ENCODE measurements around the gene C13orf46.

DNA sequence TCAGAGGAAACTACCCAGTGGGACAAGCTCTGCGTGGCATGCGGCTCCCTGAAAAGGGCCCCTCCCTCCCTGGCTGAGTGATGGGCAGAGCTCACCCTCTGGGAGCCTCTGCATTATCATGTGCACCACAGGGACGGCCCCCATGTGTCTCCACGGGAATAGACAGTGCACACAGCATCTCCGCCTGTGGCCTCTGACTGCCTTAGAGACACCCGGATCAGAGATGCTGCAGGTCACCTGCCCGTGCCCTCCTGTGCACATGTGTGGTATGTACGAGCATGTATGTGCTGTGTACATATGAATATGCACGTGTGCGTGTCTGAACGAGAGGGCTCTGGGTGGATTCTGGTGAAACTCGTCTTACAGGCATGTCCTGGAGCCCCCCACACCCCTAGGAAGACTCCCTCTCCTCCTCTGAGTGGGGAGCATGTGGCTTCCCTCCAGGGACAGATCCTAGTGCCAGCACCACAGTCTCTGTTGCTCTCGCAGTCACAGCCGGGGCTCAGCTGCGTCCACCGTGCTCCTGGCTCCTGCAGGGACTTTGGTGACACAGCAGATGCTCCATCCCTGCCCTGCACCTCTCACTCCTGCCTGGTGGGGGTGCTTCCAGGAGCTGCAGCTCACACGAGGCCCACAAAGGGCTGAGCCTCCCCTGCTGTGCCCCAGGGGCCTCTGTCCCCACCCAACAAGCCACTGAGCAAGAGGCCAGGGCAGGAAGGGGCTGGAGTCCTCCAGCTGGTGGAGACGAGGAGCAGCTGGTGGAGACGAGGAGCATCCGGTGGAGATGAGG is 19.6 kb downstream of the C13orf46 start:
- TF ChIP-seq POLR2A (IDR thresholded peaks at IDR 0.05): no peak
- TF ChIP-seq, protein P1, sequence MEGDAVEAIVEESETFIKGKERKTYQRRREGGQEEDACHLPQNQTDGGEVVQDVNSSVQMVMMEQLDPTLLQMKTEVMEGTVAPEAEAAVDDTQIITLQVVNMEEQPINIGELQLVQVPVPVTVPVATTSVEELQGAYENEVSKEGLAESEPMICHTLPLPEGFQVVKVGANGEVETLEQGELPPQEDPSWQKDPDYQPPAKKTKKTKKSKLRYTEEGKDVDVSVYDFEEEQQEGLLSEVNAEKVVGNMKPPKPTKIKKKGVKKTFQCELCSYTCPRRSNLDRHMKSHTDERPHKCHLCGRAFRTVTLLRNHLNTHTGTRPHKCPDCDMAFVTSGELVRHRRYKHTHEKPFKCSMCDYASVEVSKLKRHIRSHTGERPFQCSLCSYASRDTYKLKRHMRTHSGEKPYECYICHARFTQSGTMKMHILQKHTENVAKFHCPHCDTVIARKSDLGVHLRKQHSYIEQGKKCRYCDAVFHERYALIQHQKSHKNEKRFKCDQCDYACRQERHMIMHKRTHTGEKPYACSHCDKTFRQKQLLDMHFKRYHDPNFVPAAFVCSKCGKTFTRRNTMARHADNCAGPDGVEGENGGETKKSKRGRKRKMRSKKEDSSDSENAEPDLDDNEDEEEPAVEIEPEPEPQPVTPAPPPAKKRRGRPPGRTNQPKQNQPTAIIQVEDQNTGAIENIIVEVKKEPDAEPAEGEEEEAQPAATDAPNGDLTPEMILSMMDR (IDR thresholded peaks at IDR 0.05): no peak
